PC-3 (cell line): ENCODE data around the gene STX18.

Experiments
- EZH2 ChIP-seq: fragments of 300-600 bp; sonication (generic); IDR thresholded peaks from one replicate; pipeline ENCODE4 v1.6.1; 2017; ENCODE audit warnings: antibody characterized with exemption, mild to moderate bottlenecking, low read length; ENCODE audit not compliant: unreplicated experiment
- EZH2phosphoT487 ChIP-seq: fragments of 300-600 bp; sonication (generic); IDR thresholded peaks from 2 replicates; pipeline ENCODE4 v1.6.1; 2018; ENCODE audit warnings: mild to moderate bottlenecking, antibody characterized with exemption, low read length, borderline replicate concordance
- TF ChIP-seq, protein P1 (sequence below): fragments of 300-600 bp; sonication (generic); conservative IDR thresholded peaks from 2 replicates; pipeline ENCODE4 v1.5.1; 2017; ENCODE audit warnings: antibody characterized with exemption, low read depth, mild to moderate bottlenecking, low read length

- TF ChIP-seq, protein P1, sequence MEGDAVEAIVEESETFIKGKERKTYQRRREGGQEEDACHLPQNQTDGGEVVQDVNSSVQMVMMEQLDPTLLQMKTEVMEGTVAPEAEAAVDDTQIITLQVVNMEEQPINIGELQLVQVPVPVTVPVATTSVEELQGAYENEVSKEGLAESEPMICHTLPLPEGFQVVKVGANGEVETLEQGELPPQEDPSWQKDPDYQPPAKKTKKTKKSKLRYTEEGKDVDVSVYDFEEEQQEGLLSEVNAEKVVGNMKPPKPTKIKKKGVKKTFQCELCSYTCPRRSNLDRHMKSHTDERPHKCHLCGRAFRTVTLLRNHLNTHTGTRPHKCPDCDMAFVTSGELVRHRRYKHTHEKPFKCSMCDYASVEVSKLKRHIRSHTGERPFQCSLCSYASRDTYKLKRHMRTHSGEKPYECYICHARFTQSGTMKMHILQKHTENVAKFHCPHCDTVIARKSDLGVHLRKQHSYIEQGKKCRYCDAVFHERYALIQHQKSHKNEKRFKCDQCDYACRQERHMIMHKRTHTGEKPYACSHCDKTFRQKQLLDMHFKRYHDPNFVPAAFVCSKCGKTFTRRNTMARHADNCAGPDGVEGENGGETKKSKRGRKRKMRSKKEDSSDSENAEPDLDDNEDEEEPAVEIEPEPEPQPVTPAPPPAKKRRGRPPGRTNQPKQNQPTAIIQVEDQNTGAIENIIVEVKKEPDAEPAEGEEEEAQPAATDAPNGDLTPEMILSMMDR = no peak
- TF ChIP-seq EZH2 (no peak), EZH2phosphoT487 (no peak)
Observed at GRCh38 chr4:4481399-4481994, 60.4 kb downstream of the STX18 start.
